Right atrium auricular region (tissue), 2 donors: Measurements from ENCODE around the gene C3. TPM values are rescaled to one million over a fixed set of nuclear protein-coding genes. Genes with fewer than 3 reads are reported as not detected.

Experiments
- DNase-seq: peaks from one replicate; pipeline ENCODE4 v3.0.0-alpha.2; 2019; ENCODE audit warnings: low spot score
- H3K27ac ChIP-seq, 2 donors: fragments of 200-600 bp; sonication (generic); 1 replicate in 1 of 2; 2 replicates in 1 of 2; pipeline ENCODE4 v1.5.1; 2016 to 2019
- H3K27me3 ChIP-seq, 2 donors: fragments of 200-600 bp; sonication (generic); one replicate each; pipeline versions ENCODE4 v1.5.1 to v1.6.0; 2017 to 2019
- H3K36me3 ChIP-seq: fragments of 200-600 bp; sonication (generic); one replicate; pipeline ENCODE4 v1.5.1; 2016
- H3K4me1 ChIP-seq, 2 donors: fragments of 200-600 bp; sonication (generic); one replicate each; pipeline versions ENCODE4 v1.5.1 to v1.6.0; 2017 to 2019
- H3K4me3 ChIP-seq, 2 donors: fragments of 200-600 bp; sonication (generic); 1 replicate in 1 of 2; 2 replicates in 1 of 2; pipeline ENCODE4 v1.5.1; 2017 to 2019; ENCODE audit warnings: mild to moderate bottlenecking in 1 of 2, moderate library complexity in 1 of 2
- H3K9me3 ChIP-seq, 2 donors: fragments of 200-600 bp; sonication (generic); one replicate each; pipeline ENCODE4 v1.5.1; 2019
- CTCF ChIP-seq, 2 donors: fragments of 200-600 bp; sonication (generic); IDR thresholded peaks; one replicate each; pipeline ENCODE4 v1.5.1; 2019; ENCODE audit warnings: antibody characterized with exemption in 2 of 2
- total RNA-seq, 2 donors: library from RNA; depleted of rRNA; stranded (reverse); fragments of >200 nt; gene quantifications; one replicate each; pipeline ENCODE4 v1.1.0, GENCODE V29; 2016

Gene C3
- total RNA-seq, 2 donors from 2014 or later = 419 to 1,709 TPM

- no peaks in the 10 kb centered on the region for H3K36me3 ChIP-seq
- H3K27ac ChIP-seq = no peak overlapping the region
- H3K4me1 ChIP-seq = no peaks in the 10 kb centered on the region
- no peak for TF ChIP-seq CTCF (IDR thresholded peaks at IDR 0.05)
- no peaks in the 10 kb centered on the region for H3K27me3 ChIP-seq
- DNase-seq = no peak
- no peak overlapping the region for H3K4me3 ChIP-seq
- H3K9me3 ChIP-seq = no peaks in the 10 kb centered on the region
Observed at GRCh38 chr19:6713773-6714692, 6.4 kb downstream of the C3 start.

- Histone ChIP-seq H3K27ac (no peak overlapping the region), H3K4me3 (no peak overlapping the region), H3K4me1 (no peaks in the 10 kb centered on the region), H3K27me3 (no peaks in the 10 kb centered on the region), H3K9me3 (no peaks in the 10 kb centered on the region), H3K36me3 (no peaks in the 10 kb centered on the region)
- no peak for TF ChIP-seq CTCF (IDR thresholded peaks at IDR 0.05)
- DNase-seq = no peak
Observed at GRCh38 chr19:6712692-6713670, 7.5 kb downstream of the C3 start.

GRCh38 chr19:6712231-6712630 lies 8.2 kb downstream of the C3 start:
- Histone ChIP-seq H3K4me1 (no peaks in the 10 kb centered on the region), H3K4me3 (no peak overlapping the region), H3K27ac (no peak overlapping the region), H3K9me3 (no peaks in the 10 kb centered on the region), H3K36me3 (no peaks in the 10 kb centered on the region), H3K27me3 (no peaks in the 10 kb centered on the region)
- no peak for DNase-seq
- no peak for TF ChIP-seq CTCF (IDR thresholded peaks at IDR 0.05)

- H3K27me3 ChIP-seq = no peaks in the 10 kb centered on the region
- no peak overlapping the region for H3K4me3 ChIP-seq
- H3K9me3 ChIP-seq = no peaks in the 10 kb centered on the region
- no peak for DNase-seq
- no peaks in the 10 kb centered on the region for H3K4me1 ChIP-seq
- H3K36me3 ChIP-seq = no peaks in the 10 kb centered on the region
- TF ChIP-seq CTCF (IDR thresholded peaks at IDR 0.05) = no peak
- no peak overlapping the region for H3K27ac ChIP-seq
Observed at GRCh38 chr19:6711605-6712004, 8.8 kb downstream of the C3 start.

GRCh38 chr19:6711078-6711361 lies 9.4 kb downstream of the C3 start:
- no peak for TF ChIP-seq CTCF (IDR thresholded peaks at IDR 0.05)
- Histone ChIP-seq H3K27ac (no peak overlapping the region), H3K4me3 (no peak overlapping the region), H3K4me1 (no peaks in the 10 kb centered on the region), H3K9me3 (no peaks in the 10 kb centered on the region), H3K36me3 (no peaks in the 10 kb centered on the region), H3K27me3 (no peaks in the 10 kb centered on the region)
- DNase-seq = no peak
